CD4-positive, alpha-beta T cell (primary cell): ENCODE measurements around the gene OVCA2. TPM values are rescaled to one million over a fixed set of nuclear protein-coding genes. Genes with fewer than 3 reads are reported as not detected.

Experiments used
- ATAC-seq: fragments of 200-7000 bp; cut with Tn5 transposase; one replicate; pipeline ENCODE4 v1.10.0; 2022; ENCODE audit warnings: mild to moderate bottlenecking; ENCODE audit not compliant: poor library complexity
- CTCF ChIA-PET: fragments of 350-600 bp; sonication (Branson Sonifier 250); formaldehyde crosslinking; loops from one replicate; lab custom pipeline; 2021; ENCODE audit warnings: antibody characterized with exemption, inconsistent platforms; lab: Charles Lee
- POLR2A ChIA-PET: fragments of 350-600 bp; sonication (Branson Sonifier 250); formaldehyde crosslinking; loops from one replicate; lab custom pipeline; 2021; ENCODE audit warnings: antibody characterized with exemption, inconsistent platforms; lab: Charles Lee
- DNase-seq, 14 experiments: peaks; one replicate each; pipeline ENCODE4 v3.0.0-alpha.2; 2013 to 2020; ENCODE audit warnings: mixed read lengths in 2 of 14
- H3K27ac ChIP-seq, 2 donors: one replicate each; pipeline versions ENCODE4 v1.5.1 to v1.7.0; 2013; ENCODE audit warnings: low read length in 2 of 2, low read depth in 1 of 2, mild to moderate bottlenecking in 1 of 2
- H3K27me3 ChIP-seq, 2 experiments: 1 replicate in 1 of 2; 2 replicates in 1 of 2; pipeline versions ENCODE4 v1.6.1 to v1.7.0; 2013; ENCODE audit warnings: low read length in 2 of 2, control low read depth in 1 of 2, mild to moderate bottlenecking in 1 of 2, moderate library complexity in 1 of 2; ENCODE audit not compliant: insufficient read depth in 2 of 2, control insufficient read depth in 1 of 2
- H3K36me3 ChIP-seq: one replicate; pipeline ENCODE4 v1.6.1; 2013; ENCODE audit warnings: low read length, control low read depth; ENCODE audit not compliant: insufficient read depth
- H3K4me1 ChIP-seq: one replicate; pipeline ENCODE4 v1.6.1; 2013; ENCODE audit warnings: low read length, control low read depth; ENCODE audit not compliant: insufficient read depth
- H3K4me3 ChIP-seq: one replicate; pipeline ENCODE4 v1.5.1; 2013; ENCODE audit warnings: mild to moderate bottlenecking, low read length, moderate library complexity
- H3K9me3 ChIP-seq, 2 experiments: 1 replicate in 1 of 2; 2 replicates in 1 of 2; pipeline versions ENCODE4 v1.6.1 to v1.7.0; 2013; ENCODE audit warnings: low read length in 2 of 2, mild to moderate bottlenecking in 2 of 2, control low read depth in 1 of 2, moderate library complexity in 1 of 2; ENCODE audit not compliant: control insufficient read depth in 1 of 2, insufficient read depth in 1 of 2
- H3K27ac Mint-ChIP-seq: one replicate; pipeline ENCODE4 v1.8.0; 2020; ENCODE audit warnings: mixed read lengths
- H3K27me3 Mint-ChIP-seq: one replicate; pipeline ENCODE4 v1.8.0; 2021; ENCODE audit warnings: mixed read lengths
- H3K36me3 Mint-ChIP-seq: one replicate; pipeline ENCODE4 v1.8.0; 2021; ENCODE audit warnings: low read depth, mixed read lengths
- H3K4me1 Mint-ChIP-seq: one replicate; pipeline ENCODE4 v1.8.0; 2021; ENCODE audit warnings: low read depth, mixed read lengths
- H3K4me3 Mint-ChIP-seq: one replicate; pipeline ENCODE4 v1.8.0; 2020; ENCODE audit warnings: mild to moderate bottlenecking, mixed read lengths
- H3K9me3 Mint-ChIP-seq: one replicate; pipeline ENCODE4 v1.8.0; 2020; ENCODE audit warnings: mixed read lengths
- CTCF ChIP-seq: fragments of 200-600 bp; IDR thresholded peaks from one replicate; pipeline ENCODE4 v1.8.0; 2022; ENCODE audit warnings: antibody characterized with exemption, mild to moderate bottlenecking
- intact Hi-C, 2 experiments: fragments of 100-400 bp; cut with DNase I in 1 of 2; cut with micrococcal nuclease in 1 of 2; formaldehyde crosslinking; loops; one replicate each; pipeline versions ENCODE4 v1.15.1 to v1.9.0; 2023 to 2025; cut with DNase I, micrococcal nuclease
- total RNA-seq, 174 experiments: library from RNA in 2 of 174; stranded (reverse) in 2 of 174; gene quantifications; one replicate each; pipeline ENCODE4 v1.2.3 and lab custom pipeline; 2021 to 2026

Gene OVCA2
- total RNA-seq, 2 experiments from 2014 or later = 34.4 to 35.1 TPM

DNA sequence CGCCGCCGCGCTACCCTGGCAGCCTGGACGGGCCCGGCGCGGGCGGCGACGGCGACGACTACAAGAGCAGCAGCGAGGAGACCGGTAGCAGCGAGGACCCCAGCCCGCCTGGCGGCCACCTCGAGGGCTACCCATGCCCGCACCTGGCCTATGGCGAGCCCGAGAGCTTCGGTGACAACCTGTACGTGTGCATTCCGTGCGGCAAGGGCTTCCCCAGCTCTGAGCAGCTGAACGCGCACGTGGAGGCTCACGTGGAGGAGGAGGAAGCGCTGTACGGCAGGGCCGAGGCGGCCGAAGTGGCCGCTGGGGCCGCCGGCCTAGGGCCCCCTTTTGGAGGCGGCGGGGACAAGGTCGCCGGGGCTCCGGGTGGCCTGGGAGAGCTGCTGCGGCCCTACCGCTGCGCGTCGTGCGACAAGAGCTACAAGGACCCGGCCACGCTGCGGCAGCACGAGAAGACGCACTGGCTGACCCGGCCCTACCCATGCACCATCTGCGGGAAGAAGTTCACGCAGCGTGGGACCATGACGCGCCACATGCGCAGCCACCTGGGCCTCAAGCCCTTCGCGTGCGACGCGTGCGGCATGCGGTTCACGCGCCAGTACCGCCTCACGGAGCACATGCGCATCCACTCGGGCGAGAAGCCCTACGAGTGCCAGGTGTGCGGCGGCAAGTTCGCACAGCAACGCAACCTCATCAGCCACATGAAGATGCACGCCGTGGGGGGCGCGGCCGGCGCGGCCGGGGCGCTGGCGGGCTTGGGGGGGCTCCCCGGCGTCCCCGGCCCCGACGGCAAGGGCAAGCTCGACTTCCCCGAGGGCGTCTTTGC, 16.2 kb downstream of the OVCA2 start:
- POLR2A ChIA-PET = interaction anchor here (0.6 to 4.9 kb wide), 9 partner anchors 17 to 389 kb away, joined by 3 to 61 read pairs (median 7); partner anchors contain the start of gene RTN4RL1
- H3K27ac ChIP-seq = no peak overlapping the region
- no peaks in the 10 kb centered on the region for H3K9me3 Mint-ChIP-seq
- H3K9me3 ChIP-seq = peaks cover 0 to 6% of the 10 kb centered on the region in 2 experiments
- peaks cover 59% of the 10 kb centered on the region for H3K4me1 ChIP-seq
- ATAC-seq (no peak), DNase-seq (peak in 3 of 14 experiments; percentile 19 to 70 (median 59))
- H3K4me1 Mint-ChIP-seq = peaks cover 36% of the 10 kb centered on the region
- no peak overlapping the region for H3K27ac Mint-ChIP-seq
- peaks cover 30% of the 10 kb centered on the region for H3K36me3 Mint-ChIP-seq
- no peak for TF ChIP-seq CTCF
- no peak overlapping the region for H3K4me3 ChIP-seq
- H3K36me3 ChIP-seq = peaks cover 20% of the 10 kb centered on the region
- H3K27me3 Mint-ChIP-seq = peaks cover 34% of the 10 kb centered on the region
- H3K4me3 Mint-ChIP-seq = no peak overlapping the region
- H3K27me3 ChIP-seq = peaks cover 4 to 6% of the 10 kb centered on the region in 2 experiments
- intact Hi-C loops = loop anchor here in 1 of 2 experiments (5.0 to 10.0 kb wide), 3 partner anchors 97 to 209 kb away; no protein-coding TSS in a partner anchor
- CTCF ChIA-PET = interaction anchor here (0.6 to 7.3 kb wide), 16 partner anchors 12 to 325 kb away, joined by 3 to 83 read pairs (median 4); no protein-coding TSS in a partner anchor

- peak; percentile 65 for TF ChIP-seq CTCF
- H3K27me3 Mint-ChIP-seq = peaks cover 39% of the 10 kb centered on the region
- Histone ChIP-seq H3K36me3 (peaks cover 25% of the 10 kb centered on the region), H3K27me3 (peaks cover 4 to 6% of the 10 kb centered on the region in 2 experiments), H3K4me3 (no peak overlapping the region), H3K4me1 (peaks cover 50% of the 10 kb centered on the region), H3K27ac (no peak overlapping the region), H3K9me3 (peaks cover 0 to 6% of the 10 kb centered on the region in 2 experiments)
- CTCF ChIA-PET = interaction anchor here (0.6 to 7.3 kb wide), 16 partner anchors 11 to 324 kb away, joined by 3 to 83 read pairs (median 4); no protein-coding TSS in a partner anchor
- intact Hi-C loops = loop anchor here (1.0 to 10.0 kb wide), 4 partner anchors 96 to 208 kb away; no protein-coding TSS in a partner anchor
- peaks cover 29% of the 10 kb centered on the region for H3K4me1 Mint-ChIP-seq
- no peaks in the 10 kb centered on the region for H3K9me3 Mint-ChIP-seq
- ATAC-seq = no peak
- H3K27ac Mint-ChIP-seq = peak overlapping the region; percentile 70
- peak overlapping the region; percentile 77 for H3K4me3 Mint-ChIP-seq
- POLR2A ChIA-PET = interaction anchor here (0.7 to 4.9 kb wide), 6 partner anchors 31 to 224 kb away, joined by 3 to 61 read pairs (median 6); partner anchors contain the start of gene RTN4RL1
- peaks cover 39% of the 10 kb centered on the region for H3K36me3 Mint-ChIP-seq
- peak; percentile 40 to 83 (median 54) for DNase-seq
Measured at GRCh38 chr17:2058586-2059546, 17.0 kb downstream of the OVCA2 start.
